VCaP (cell line): Measurements from ENCODE around the gene TANGO6.

Source experiments
- H3K27ac ChIP-seq: fragments of 450-650 bp; 2 replicates; pipeline ENCODE4 v1.5.1; 2017
- CTCF ChIP-seq: fragments of 450-650 bp; conservative IDR thresholded peaks from 2 replicates; pipeline ENCODE4 v1.5.1; 2017; ENCODE audit warnings: mild to moderate bottlenecking, moderate library complexity

TANGO6 gene

GRCh38 chr16:68866933-68867332, 23.6 kb downstream of the TANGO6 start:
- H3K27ac ChIP-seq: no peak overlapping the region
- no peak for TF ChIP-seq CTCF

GRCh38 chr16:68869492-68870088, 26.3 kb downstream of the TANGO6 start:
- no peak overlapping the region for H3K27ac ChIP-seq
- no peak for TF ChIP-seq CTCF

GRCh38 chr16:68873635-68874471, 30.5 kb downstream of the TANGO6 start:
- TF ChIP-seq CTCF: no peak
- no peak overlapping the region for H3K27ac ChIP-seq

- TF ChIP-seq CTCF: no peak
These were observed 32.5 kb downstream of the TANGO6 start for GRCh38 chr16:68875871-68876270.

GRCh38 chr16:68883685-68884084, 40.4 kb downstream of the TANGO6 start:
- H3K27ac ChIP-seq: peak overlapping the region; percentile 73; the same call in 1 of the 2 replicates
- no peak for TF ChIP-seq CTCF

More at GRCh38 chr16:68875871-68876270, 32.5 kb downstream of the TANGO6 start:
- H3K27ac ChIP-seq: no peak overlapping the region

- peak overlapping the region; percentile 73 for H3K27ac ChIP-seq
- TF ChIP-seq CTCF: no peak
These were observed 41.1 kb downstream of the TANGO6 start for GRCh38 chr16:68884401-68884800.

GRCh38 chr16:68884861-68885720, 41.8 kb downstream of the TANGO6 start:
- no peak for TF ChIP-seq CTCF
- peak overlapping the region; percentile 73 for H3K27ac ChIP-seq
